RWPE1 (cell line): ENCODE data around the gene CNOT2.

Source experiments
- CTCF ChIA-PET: fragments of 350-600 bp; sonication (Branson Sonifier 250); formaldehyde crosslinking; extraction: SDS; loops from one replicate; lab custom pipeline; 2021; lab: Yijun Ruan, JAX
- POLR2A ChIA-PET: fragments of 400-600 bp; formaldehyde crosslinking; extraction: SDS; loops from one replicate; lab custom pipeline; 2020; ENCODE audit warnings: antibody characterized with exemption; ENCODE audit not compliant: low non-redundant PET; lab: Yijun Ruan, JAX
- DNase-seq: peaks from one replicate; pipeline ENCODE4 v3.0.0; 2012; ENCODE audit warnings: low spot score
- H3K27ac ChIP-seq: fragments of 450-650 bp; 2 replicates; pipeline ENCODE4 v1.5.1; 2017
- TF ChIP-seq, protein P1 (sequence below): fragments of 450-650 bp; conservative IDR thresholded peaks from 2 replicates; pipeline ENCODE4 v1.5.1; 2017; ENCODE audit warnings: low read depth, mild to moderate bottlenecking

The CNOT2 gene

DNA sequence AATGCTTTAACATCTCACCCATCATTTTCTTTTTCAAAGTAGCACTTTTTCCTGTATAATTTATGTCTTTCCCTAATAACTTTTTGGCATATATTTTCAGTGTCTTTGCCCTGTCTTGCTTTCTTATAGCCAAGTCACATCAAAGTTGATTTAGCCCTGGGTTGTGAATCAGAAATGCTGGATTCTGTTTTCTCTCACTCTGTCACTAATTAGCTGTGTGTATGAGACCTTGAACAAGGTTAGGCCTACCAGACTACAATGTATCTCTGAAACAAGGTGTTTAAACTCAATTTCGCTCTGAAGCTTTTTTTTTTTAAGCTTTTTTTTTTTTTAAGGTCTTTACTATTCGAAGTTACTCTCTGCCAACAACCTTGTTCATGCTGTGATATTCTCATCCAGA lies 25.7 kb downstream of the CNOT2 start:
- no peak overlapping the region for H3K27ac ChIP-seq
- DNase-seq, result no peak
- ChIA-PET CTCF (no interaction called here), POLR2A (no interaction called here)
- TF ChIP-seq, protein P1, sequence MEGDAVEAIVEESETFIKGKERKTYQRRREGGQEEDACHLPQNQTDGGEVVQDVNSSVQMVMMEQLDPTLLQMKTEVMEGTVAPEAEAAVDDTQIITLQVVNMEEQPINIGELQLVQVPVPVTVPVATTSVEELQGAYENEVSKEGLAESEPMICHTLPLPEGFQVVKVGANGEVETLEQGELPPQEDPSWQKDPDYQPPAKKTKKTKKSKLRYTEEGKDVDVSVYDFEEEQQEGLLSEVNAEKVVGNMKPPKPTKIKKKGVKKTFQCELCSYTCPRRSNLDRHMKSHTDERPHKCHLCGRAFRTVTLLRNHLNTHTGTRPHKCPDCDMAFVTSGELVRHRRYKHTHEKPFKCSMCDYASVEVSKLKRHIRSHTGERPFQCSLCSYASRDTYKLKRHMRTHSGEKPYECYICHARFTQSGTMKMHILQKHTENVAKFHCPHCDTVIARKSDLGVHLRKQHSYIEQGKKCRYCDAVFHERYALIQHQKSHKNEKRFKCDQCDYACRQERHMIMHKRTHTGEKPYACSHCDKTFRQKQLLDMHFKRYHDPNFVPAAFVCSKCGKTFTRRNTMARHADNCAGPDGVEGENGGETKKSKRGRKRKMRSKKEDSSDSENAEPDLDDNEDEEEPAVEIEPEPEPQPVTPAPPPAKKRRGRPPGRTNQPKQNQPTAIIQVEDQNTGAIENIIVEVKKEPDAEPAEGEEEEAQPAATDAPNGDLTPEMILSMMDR, result no peak

DNA sequence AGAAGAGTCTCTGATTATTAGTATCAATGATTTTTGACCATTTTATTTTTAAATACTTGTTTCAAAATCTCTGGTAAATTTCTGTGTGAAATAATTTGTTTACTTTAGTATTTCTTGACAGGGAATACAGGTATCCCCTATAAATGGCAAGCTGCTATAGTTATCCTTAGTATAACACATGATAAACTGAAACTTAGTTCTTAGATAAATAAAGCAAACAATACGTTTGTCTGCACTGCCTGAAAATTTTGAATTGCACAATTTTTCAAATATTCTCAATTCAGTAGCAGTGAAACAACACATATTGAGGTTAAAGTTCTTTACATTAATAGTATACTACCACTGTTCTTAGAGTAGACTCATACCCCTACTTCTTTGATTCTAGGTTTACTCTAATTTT lies 26.9 kb downstream of the CNOT2 start:
- H3K27ac ChIP-seq, result no peak overlapping the region
- ChIA-PET POLR2A (no interaction called here), CTCF (no interaction called here)
- TF ChIP-seq, protein P1, result no peak
- no peak for DNase-seq

DNA sequence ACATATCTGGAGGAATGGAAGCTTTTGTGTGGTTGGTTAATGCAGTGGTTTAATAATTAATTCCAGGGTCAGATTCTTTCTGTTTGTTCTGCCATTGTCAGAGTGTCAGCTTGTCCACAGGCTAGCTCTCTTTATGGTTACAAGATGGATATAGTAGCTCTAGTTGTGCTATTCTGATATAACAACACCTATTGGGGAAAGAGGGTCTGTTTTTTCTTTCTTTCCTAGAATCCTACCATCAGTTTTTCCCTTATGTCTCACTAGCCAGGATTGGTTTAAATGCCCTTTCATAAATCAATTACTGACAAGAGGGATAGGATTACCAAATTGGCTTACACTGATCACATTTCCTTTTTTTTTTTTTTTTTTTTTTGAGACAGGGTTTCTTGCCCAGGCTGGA lies 27.8 kb downstream of the CNOT2 start:
- TF ChIP-seq, protein P1, result no peak
- no peak overlapping the region for H3K27ac ChIP-seq
- POLR2A ChIA-PET, result no interaction called here
- CTCF ChIA-PET, result no interaction called here
- no peak for DNase-seq

DNA sequence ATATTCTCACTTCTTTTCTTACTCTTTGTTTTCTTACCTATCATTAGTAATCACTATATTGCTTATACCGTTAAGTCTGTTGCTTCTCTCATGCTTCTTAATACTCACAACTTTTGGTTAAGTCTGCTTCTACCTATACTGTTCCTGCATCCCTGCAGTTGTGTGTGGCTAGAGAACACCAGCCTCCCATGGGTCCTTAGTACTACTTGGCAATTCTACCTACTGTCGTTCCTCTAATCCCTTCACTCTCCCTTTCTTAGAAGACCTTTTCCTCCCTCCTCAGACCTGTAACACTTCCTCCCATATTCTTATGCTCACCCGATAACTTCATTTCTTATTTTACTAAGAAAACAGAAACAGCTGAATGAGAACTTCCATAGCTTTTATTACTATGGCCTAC lies 29.3 kb downstream of the CNOT2 start:
- TF ChIP-seq, protein P1, result no peak
- POLR2A ChIA-PET, result no interaction called here
- CTCF ChIA-PET, result interaction anchor here (0.6 kb wide), 2 partner anchors 22 to 263 kb away, joined by 3 read pairs; no protein-coding TSS in a partner anchor

DNA sequence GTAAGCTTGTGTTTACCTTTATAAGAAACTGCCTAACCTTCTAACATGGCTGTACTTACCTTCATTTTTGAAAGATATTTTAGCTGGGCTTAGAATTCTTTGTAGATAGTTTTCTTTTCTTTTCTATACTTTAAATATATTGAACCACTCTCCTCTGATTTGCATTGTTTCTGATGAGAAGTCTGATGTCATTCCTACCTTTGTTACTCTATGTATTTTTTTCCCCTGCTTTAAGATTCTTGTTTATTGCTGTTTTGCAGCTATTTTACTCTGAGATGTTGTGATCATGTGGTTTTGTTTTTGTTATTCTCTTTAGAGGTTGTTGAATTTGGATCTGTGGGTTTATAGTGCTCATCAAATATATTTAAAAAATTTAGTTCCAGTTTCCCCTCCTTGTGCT lies 31.8 kb downstream of the CNOT2 start:
- no peak overlapping the region for H3K27ac ChIP-seq
- CTCF ChIA-PET, result interaction anchor here (1.2 kb wide), 1 partner anchor 375 kb away, joined by 3 read pairs; no protein-coding TSS in a partner anchor
- TF ChIP-seq, protein P1, result no peak
- no peak for DNase-seq
- POLR2A ChIA-PET, result no interaction called here

More for the DNA sequence above, 29.3 kb downstream of the CNOT2 start:
- DNase-seq, result no peak
- no peak overlapping the region for H3K27ac ChIP-seq

DNA sequence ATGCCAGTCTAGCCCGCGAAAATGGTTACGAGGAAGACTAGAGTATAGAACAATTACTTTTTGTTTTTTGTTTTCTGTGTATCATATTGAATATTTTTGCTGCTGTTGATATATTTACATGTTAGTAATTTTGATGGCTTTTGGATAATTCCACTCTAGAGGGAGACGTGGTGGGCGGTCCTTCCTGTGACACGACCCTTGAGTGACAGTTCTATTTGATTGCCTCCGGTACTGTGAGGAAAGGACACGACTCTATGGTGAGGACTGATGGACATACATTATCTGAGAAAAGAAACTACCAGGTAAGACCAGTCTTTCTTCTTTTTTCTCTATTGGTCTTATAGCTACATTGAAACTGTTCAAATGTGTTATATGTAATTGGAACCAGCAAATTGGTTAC lies 34.7 kb downstream of the CNOT2 start:
- TF ChIP-seq, protein P1, result no peak
- CTCF ChIA-PET, result no interaction called here
- H3K27ac ChIP-seq, result no peak overlapping the region
- POLR2A ChIA-PET, result no interaction called here
- DNase-seq, result no peak
